ENCODE data around the gene DPYD.

Gene DPYD

DNA sequence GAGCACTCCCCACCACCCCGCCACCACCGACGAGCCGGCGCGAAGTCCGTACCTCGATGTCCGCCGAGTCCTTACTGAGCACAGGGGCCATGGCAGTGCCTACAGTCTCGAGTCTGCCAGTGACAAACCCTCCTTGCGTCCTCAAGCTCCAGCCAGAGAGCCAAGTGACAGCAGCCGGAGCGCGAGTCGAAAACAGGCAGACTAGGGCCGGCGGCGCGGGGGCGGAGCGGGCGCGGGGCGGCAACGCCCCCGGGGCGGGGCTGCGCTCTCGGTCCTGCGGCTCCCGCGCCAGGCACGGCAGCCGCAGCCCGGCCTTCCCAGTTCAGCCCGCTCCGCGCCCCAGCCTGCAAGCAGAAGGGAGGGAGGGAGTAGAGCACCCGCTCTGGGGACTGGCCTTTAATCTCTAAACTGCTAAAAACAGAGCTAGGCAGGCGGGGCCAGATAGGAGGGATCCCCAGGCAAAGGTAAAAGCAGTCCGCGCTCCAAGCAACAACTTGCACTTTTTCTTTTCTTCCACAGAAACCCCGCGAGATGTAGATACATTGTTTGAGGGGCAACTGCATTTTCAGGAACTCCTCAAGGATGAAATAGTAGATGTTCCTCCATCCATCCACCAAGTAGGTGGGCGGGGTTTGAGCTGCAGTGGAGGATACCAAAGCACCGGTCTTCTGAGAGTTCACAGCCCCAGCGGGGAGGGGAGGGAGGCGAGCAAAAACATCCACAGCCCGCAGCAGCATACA is at the start of gene DPYD:
TSS of gene DPYD (minus strand) at position 203 of the 740 bp plus-strand sequence. CDS start at position 91, 112 bp downstream.
- DNase-seq (ENCODE audit: low spot score): peak; percentile 92

DNA sequence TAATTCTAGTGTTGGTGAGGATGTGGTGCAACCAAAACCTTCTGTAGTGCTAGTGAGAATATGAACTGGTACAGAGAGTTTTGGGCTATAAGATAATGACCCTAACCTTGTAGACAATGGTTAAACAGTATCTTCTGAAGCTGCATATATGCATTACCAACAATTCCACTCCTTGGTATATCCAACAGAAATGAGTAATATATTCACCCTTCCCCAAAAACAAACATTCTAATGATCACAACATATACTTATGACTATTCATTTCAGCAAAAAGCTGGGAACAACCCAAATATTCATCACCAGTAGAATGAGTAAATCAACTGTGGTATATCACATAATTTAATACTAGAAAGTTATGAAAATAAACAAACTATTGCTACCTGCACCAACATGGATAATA is 39.6 kb upstream of the DPYD start:
- DNase-seq (ENCODE audit: low spot score): no peak

DNA sequence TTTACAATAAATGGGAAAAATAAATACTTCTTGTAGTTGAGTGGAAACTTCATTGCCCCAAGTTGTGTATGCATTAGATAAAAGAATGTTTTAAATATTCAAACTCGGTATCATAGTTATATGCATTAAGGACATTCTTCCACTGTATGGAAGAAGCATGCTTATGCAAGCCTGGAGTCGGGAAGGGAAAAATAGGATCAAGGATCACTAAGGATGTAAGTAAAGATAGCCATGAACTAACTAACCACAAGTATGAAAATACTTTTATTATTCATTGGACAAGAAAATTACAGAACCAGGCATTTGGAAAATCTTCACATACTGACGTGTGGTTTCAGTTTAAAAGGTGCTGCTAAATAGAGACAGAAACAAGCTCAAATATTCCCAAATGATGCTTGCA is 26.9 kb upstream of the DPYD start:
- DNase-seq (ENCODE audit: low spot score): no peak

DNA sequence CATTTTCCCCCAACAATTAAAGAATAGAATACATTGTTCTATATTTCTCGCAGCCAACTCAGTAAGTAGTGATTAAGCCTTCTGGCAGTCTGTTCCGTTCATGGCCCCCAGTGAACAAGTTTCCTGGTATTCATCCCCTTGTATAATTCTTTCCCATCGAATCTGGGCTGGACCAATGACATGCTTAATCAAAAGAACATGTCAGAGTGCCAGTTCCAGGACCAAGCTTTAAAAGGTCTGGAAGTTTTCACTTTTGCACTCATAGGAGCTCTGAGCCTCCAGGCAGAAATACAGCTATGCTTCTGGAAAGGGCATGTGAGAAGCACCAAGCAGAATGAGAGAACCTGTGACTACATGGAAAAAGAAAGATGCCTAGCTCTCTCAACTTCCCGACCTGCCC is 22.5 kb upstream of the DPYD start:
- no peak for DNase-seq (ENCODE audit: low spot score)

DNA sequence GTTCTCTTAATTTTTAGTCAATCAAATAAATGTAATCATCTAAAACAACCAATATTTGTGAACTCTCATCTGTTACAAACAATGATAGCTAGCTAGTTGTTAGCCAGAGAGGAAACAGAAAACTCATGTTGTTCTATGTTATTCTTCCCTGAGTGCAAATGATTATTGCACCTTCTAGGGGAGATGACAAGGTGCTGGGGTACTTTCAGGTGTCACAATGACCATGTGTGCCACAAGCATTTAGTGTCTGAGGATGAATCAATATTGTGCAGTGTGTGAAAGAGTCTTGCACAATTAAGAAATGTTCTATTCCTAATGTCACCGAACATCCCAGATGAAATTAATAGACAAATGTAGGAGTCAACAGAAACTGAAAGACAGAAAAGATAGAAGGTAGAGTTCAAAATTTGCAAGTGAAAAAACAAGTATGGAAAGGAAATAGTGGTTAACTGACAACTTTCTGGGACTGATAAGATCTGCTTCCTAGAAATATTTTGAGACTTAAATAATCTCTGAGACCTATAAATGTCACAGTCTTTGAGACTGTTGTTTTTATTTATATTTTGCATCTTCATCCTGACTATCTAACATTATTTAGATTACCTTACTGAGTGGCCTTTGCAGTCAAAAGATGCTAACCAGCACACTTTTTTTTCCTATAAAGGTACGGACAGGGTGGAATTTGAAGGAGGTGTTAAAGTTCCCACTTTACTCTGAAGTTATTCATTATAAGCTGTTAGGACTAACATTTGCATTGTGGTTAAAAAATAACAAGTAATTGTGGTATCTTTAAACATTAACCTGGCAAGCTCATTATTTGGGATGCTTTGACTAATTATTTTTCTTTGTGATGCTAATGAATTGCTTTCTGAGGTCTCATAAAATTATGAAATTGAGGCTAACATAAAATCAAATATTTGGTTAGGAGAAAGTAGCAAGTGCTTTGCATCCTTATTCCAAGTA is 21.6 kb upstream of the DPYD start:
- no peak for DNase-seq (ENCODE audit: low spot score)

DNA sequence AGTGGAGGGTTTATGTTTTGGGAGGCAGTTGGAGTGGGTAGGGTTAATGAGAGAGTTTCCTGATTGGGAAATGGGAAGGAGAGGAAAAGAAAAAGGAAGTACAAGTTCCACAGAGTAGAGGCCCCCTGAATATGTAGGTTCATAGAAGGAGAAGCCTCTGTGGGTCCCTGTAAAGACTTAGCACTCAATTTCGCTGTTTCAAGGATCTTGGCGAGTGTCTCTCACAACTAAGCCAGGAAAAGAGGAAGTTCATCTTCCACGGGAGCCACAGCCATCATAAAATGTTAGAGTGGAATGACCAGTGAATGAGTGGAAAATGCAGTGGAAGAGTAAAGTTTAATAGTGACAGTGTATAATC is 17.4 kb upstream of the DPYD start:
- DNase-seq (ENCODE audit: low spot score): no peak

DNA sequence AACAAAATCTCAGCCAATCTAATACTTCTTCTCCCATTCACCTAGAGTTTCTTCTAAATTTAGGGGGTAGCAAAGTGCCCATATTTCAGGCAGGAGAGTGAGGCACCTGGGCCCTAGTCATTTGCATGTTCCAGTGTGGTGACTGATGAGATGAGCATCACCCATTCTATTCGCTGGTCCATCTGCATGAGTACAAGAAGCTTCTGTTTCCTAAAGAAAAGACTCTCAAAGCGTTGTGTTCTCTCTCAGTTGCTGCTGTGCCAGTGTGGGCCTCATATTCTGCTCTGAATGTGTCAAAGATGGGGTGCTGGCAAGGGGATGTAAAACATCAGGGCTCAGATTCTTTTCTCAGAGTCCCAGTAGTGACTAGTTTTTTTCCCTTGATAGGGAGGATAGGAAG is 16.1 kb upstream of the DPYD start:
- peak; percentile 83 for DNase-seq (ENCODE audit: low spot score)

DNA sequence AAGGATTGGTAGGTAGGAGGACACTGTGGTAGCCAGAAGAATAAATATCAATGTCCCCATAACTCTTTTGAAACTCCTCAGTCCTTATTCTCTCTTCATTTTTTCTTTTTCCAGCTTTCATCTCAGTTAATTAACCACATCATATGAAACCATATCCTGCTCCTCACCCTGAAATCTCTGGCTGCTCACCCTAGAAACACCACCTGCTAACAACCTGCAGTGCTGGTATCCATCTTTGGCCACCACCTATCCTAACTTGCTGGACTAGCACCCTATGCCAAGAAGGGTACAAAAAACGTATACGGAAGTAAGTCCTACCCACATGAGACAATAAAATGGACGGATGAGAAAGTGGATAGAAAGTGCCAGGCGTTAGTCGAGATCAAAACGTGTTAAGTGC is 13.7 kb upstream of the DPYD start:
- DNase-seq (ENCODE audit: low spot score): no peak

DNA sequence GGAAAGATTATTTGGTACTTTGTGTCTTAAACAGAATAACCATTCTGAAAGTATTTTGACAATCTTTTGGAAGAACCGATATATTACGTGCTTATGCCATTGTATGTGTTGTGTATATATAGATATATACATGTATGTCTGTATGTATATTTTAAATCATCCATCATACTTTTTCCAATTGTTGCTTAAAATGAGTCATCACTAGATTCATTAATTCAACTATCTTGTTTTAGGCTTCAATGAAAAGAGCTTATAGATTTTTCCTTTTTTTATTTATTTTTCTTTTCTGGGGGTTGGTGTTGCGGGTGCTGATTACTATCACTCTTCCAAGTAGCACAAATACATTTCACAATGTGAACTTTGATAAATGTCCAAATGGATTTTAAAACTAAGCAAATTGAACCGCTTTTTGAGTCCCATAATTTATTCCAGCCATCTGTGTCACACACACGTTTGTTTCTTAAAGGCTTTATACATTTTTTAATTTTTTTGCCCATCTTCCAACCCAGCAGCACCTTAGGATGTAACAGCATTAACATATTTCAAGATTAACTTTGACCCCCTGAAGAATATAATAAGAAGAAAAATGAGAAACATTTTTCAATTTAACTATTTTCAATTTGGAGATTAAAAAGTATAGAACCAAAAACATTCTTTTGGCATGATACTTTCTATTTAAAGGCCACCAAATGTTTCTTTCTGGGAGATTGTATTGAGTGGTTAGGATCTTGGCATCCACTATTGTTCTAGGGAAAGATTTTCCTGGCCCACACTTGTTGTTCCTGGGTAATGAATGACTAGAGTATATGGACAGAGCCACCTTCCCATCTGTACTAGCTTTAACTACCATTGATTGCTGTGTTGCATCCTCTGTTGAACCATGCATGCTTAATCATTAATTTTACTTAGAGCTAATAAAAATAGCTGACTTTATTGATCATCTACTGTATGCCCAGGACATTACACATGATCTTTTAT is 9.3 kb upstream of the DPYD start:
- no peak for DNase-seq (ENCODE audit: low spot score)

DNA sequence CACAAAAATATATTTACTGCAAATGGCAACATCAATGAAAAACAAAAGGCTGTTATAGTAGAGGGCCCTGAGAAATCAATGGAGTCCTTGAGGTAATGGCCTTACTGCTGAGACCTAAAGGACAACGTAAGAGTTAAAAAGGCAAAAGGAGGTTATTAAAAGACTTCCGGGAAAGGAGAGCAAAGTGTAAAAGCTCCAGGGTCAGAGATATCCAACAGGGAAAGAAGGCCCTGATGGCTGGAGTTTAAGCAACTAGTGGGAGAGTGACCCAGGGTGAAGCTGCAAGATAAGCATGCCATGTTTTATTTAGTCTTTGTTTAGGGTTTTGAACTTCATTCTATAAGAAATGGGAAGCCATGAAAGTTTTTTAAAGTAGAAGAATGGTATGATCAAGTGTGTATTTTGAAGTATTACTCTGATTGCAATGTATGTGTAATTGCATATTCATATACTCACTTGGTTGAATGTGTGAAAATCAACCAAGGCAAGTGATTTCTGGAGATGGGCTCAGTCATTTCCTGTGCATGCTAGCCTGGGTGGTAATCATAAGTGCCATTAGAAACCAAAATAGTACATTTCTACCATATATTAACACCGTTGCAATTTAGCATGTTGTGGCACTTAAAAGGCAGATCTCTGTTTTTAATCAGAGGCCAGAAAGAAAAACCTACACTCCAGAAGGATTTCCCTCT is 5.3 kb upstream of the DPYD start:
- no peak for DNase-seq (ENCODE audit: low spot score)

DNA sequence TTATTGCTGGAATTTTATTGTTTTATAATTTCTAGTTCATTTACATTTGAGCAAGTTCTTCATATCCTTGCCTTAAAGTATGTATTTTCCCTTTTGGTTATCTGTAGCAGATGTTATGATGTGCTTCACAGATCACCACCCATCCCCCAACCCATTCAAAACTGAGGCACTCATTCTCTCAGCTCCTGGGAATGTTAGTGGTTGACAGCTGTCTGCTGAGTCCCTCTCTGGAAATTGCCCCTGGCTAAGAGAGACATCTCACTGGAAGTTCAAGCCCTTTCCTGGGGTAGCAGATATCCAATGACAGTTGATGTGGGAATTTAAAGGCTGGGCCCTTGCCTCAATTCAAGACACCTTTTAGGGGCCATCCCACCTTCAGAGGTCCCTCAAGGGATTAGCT is 4.3 kb upstream of the DPYD start:
- DNase-seq (ENCODE audit: low spot score): no peak

DNA sequence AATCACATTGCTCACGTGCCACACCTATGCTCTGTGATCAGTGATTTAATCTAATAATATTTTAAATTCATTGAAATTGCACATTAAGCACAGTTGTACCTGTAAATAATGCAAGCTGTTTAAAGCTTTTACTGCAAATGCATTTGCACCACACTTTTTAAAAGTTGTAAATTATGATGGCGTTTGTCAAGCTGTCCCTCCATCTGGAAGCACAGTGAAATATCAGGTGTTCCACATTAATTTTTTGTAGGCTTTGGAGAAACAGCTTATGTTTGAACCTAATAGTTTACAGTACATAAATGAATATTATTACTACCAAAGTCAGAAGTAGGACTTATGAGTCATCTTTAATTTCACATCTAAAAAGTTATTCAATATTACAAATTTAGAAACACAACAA is 3.0 kb upstream of the DPYD start:
- DNase-seq (ENCODE audit: low spot score): no peak

DNA sequence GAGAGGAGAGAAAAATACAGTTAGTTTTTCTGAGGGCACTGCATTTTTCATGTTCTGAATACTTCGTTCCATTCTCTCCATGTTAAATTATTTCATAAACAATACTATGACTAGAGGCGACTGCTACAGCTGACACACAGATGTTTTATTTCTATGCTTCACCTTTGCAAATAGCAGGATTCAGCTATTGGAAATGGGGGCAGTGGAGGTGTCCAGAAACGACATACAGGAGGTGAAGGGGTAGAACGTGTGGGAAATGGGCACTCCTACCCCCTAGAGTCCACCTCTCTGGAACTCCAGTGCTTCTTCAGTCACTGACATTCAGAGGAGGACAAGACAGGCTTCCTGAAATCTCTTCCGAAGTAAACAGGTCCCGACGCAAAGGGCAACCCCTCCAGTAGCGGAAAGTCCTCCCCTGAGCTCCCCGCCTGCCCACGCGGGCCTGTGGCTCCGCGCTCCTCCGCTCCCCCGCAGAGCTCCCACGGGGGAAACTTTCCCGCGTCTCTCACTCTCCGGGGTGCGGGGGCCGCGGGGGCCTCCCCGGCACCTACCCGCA is 480 bp downstream of the DPYD start:
- no peak for DNase-seq (ENCODE audit: low spot score)

DNA sequence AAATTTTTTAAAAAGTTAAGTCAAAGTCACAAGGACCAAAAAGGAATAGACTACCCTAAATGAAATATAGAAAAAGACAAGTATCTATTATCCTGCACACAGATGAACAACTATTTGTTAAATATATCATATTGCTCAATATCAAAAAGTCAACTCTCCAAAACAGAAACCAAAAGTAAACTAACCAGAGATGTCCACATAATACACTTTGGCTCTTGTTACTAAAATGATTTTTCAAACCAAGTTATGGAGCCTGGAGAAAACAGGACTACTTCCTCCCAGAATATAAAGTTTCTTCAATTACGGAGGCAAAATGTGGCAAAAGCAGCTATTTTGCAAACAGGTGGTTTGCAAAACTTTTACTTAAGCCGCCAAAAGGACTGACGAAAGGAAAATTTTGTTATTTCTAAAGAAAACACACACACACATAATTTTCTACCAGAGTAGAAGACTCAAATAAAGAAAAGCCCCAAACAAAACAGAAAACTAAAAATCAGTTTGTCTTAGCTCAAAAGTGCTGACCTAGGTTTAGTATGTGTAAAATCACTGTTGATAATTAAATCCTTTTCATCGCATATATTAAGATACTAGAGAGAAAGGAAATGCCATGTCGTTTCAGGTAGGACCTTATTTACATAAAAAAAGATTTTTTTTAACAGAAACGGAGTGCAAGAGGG is 1.1 kb downstream of the DPYD start:
- no peak for DNase-seq (ENCODE audit: low spot score)

DNA sequence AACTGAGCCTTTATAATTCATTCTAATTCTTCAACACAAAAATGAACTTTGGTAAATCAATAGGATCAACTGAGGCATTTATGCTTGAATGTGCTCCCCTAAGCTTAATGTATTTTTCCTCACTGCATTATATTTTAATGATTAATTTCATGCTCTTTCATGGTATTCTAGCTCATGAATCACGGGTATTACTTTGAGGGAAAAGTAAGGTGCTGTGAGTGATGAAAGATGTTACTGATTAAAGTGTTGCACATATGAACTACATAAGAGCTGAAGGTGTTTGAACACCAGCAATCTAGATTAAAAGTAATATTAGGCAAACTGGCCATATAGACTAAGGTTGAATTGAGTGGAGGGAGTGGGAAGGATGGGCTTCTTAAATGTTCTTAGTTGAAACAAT is 1.9 kb downstream of the DPYD start:
- DNase-seq (ENCODE audit: low spot score): no peak

DNA sequence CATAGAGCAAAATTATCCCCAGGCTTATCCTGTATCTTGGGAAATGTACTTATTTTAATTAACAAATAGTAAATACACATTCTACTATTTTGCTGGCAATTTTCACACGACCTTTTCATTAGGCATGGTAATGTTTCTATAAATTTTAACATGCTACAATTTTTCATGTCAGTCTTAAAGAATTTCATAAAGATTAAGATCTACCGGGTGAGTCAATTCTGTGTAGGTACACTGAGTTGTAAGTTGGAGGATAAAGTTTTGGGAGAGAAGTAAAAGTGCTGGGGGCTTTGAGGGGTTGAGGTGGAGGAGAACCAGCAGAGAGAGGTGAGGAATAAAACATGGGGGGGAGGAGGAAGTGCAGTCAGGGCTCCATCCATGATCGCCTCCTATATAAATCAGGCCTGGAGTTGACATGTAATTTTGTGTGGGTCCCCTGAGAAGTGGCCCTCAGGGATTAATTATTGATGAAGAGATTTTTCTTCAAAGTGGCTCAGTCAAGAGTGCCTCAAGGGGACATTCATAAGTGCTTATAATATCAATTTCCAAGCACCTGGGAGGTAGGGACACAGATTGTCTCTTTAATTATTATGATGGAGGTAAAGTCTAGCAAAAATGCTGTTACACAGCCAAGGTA is 7.2 kb downstream of the DPYD start:
- no peak for DNase-seq (ENCODE audit: low spot score)

DNA sequence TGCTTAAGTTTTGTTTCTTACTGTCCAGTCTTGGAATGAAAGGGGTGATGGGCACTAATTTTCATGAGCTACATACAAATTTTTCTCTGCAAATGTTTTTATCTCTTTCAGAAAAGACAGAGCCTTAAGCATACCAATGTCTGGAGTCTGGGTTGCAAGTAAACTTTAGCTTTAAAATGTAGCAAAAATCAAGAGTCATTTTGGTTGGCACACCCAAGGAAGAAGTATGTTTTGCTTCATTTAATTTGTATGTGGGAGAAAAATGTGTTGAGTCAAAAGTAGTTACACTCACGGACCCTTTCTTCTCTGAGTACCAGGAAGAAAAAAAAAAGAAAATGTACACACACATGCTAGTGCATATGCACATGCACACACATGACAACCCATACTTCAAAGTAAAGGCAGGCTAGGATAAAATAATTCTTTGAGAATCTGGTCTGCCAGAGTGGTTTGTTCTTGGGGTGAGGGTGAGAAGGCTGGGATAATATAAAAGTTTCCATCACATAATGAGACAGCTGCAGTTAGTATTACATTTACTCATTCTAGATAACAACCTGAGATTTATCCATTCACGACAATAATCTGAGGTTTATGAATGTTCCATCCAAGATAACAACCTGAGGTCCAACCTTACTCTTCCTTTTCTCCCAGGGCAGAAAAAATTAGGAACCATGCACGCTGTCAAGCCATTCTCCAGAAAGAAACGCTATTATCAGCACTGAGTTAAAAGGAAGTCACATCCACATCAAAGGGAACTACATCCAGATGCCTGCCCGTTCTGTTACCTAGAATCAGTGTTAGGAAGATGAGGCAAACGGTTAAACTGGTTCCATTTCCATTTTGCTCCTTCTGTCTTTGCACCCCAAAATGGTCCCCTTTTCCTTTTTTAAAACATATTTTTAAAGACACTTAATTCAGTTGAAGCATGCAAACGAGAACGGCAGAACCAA is 9.3 kb downstream of the DPYD start:
- DNase-seq (ENCODE audit: low spot score): no peak

DNA sequence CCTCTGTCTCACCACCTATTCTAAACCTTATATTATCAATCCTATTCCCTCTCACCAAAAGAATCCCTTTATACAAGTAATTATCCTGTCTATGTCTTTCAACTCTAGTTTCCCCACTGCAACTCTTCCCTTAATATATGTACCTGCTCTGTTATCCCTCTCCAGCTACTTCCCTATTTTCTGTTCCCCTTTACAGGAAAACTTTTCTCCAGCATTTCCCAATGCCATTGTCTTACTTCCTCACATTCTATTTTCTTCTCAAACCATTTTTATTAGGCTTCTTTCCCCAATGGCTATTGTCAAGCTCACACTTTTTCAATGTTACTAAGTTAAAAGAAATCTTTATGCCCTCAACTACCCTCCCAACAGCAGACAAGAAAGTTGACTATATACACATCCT is 11.6 kb downstream of the DPYD start:
- no peak for DNase-seq (ENCODE audit: low spot score)

DNA sequence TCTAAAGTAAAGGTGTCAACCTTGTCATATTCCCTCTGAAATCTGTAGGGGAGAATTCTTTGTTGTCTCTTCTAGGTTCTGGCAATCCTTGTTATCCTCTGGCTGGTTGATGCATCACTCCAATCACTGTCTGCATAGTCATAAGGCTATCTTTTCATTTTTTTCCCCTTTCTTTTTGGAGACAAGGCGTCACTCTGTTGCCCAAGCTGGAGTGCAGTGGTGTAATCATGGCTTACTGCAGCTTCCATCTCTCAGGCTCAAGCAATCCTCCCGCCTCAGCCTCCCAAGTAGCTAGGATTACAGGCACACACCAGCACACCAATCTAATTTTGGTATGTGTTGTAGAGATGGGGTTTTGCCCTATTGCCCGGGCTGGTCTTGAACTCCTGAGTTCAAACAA is 12.9 kb downstream of the DPYD start:
- no peak for DNase-seq (ENCODE audit: low spot score)

Data from putamen (tissue), 1 donor.